ENCODE measurements around the gene IL1F10. TPM values are rescaled to one million over a fixed set of nuclear protein-coding genes. Genes with fewer than 3 reads are reported as not detected.
A peak's percentile ranks its signal among the peaks of the same experiment; 100 is the strongest.

Gene IL1F10
- total RNA-seq, 1 donor from 2014 or later, result not detected

- DNase-seq (ENCODE audit: extremely low spot score, unreplicated experiment), result no peak
- no peak for TF ChIP-seq CTCF (conservative IDR thresholded peaks at IDR 0.05)
- Mint-ChIP-seq H3K36me3 (no peaks in the 10 kb centered on the region), H3K27ac (peak overlapping the region; percentile 79), H3K9me3 (no peaks in the 10 kb centered on the region), H3K4me1 (ENCODE audit: unreplicated experiment) (no peaks in the 10 kb centered on the region), H3K4me3 (peak overlapping the region; percentile 60), H3K27me3 (peaks cover 25% of the 10 kb centered on the region)
Observed at GRCh38 chr2:113118263-113118657, 50.5 kb downstream of the IL1F10 start.

- Mint-ChIP-seq H3K9me3 (no peaks in the 10 kb centered on the region), H3K4me3 (peak overlapping the region; percentile 11), H3K27me3 (peaks cover 30% of the 10 kb centered on the region), H3K4me1 (ENCODE audit: unreplicated experiment) (no peaks in the 10 kb centered on the region), H3K27ac (no peak overlapping the region), H3K36me3 (no peaks in the 10 kb centered on the region)
- no peak for TF ChIP-seq CTCF (conservative IDR thresholded peaks at IDR 0.05)
- no peak for DNase-seq (ENCODE audit: extremely low spot score, unreplicated experiment)
Observed at GRCh38 chr2:113119111-113119510, 51.3 kb downstream of the IL1F10 start.

- Mint-ChIP-seq H3K27ac (no peak overlapping the region), H3K4me1 (ENCODE audit: unreplicated experiment) (no peaks in the 10 kb centered on the region), H3K4me3 (no peak overlapping the region), H3K27me3 (peaks cover 32% of the 10 kb centered on the region), H3K36me3 (no peaks in the 10 kb centered on the region), H3K9me3 (no peaks in the 10 kb centered on the region)
- DNase-seq (ENCODE audit: extremely low spot score, unreplicated experiment), result no peak
- TF ChIP-seq CTCF (conservative IDR thresholded peaks at IDR 0.05), result no peak
Observed at GRCh38 chr2:113120861-113121260, 53.1 kb downstream of the IL1F10 start.

GRCh38 chr2:113122364-113122763 lies 54.6 kb downstream of the IL1F10 start:
- TF ChIP-seq CTCF (conservative IDR thresholded peaks at IDR 0.05), result no peak
- Mint-ChIP-seq H3K4me3 (no peak overlapping the region), H3K27me3 (peaks cover 32% of the 10 kb centered on the region)

GRCh38 chr2:113123726-113124125 lies 56.0 kb downstream of the IL1F10 start:
- H3K27ac Mint-ChIP-seq, result no peak overlapping the region
- H3K4me3 Mint-ChIP-seq, result no peak overlapping the region

More at GRCh38 chr2:113122364-113122763, 54.6 kb downstream of the IL1F10 start:
- no peak for DNase-seq (ENCODE audit: extremely low spot score, unreplicated experiment)
- Mint-ChIP-seq H3K9me3 (no peaks in the 10 kb centered on the region), H3K4me1 (ENCODE audit: unreplicated experiment) (no peaks in the 10 kb centered on the region), H3K27ac (no peak overlapping the region), H3K36me3 (no peaks in the 10 kb centered on the region)

More at GRCh38 chr2:113123726-113124125, 56.0 kb downstream of the IL1F10 start:
- no peaks in the 10 kb centered on the region for H3K4me1 Mint-ChIP-seq (ENCODE audit: unreplicated experiment)
- TF ChIP-seq CTCF (conservative IDR thresholded peaks at IDR 0.05), result no peak
- no peak for DNase-seq (ENCODE audit: extremely low spot score, unreplicated experiment)
- peaks cover 32% of the 10 kb centered on the region for H3K27me3 Mint-ChIP-seq
- H3K9me3 Mint-ChIP-seq, result no peaks in the 10 kb centered on the region
- no peaks in the 10 kb centered on the region for H3K36me3 Mint-ChIP-seq
